Effector CD8-positive, alpha-beta T cell (primary cell): ENCODE results near the gene GAPDH.

Source experiments
- DNase-seq: peaks from one replicate; lab custom pipeline; 2025; lab: John Stamatoyannopoulos, UW

Gene GAPDH

DNA sequence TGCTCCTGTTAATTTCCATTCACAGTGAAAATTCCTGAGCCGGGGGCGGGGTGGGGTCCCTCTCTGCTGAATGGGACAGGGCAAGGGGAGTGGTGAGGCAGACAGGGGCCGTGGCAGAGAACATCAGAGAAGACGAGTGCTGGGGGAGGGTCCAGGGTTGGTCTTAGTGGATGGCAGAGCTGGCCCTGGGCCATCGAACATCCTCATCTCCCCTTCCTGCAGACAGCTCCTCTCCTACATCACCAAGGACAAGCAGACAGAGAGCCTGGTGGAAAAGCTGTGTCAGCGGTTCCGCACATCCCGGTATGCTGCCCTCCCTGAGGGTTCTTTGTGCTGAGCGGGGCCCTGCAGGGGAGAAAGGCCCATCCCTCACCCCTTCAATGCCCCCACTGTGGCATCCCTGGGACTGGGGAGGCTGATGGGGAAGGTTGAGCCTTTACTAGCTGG is 5.0 kb upstream of the GAPDH start:
- no peak for DNase-seq

DNA sequence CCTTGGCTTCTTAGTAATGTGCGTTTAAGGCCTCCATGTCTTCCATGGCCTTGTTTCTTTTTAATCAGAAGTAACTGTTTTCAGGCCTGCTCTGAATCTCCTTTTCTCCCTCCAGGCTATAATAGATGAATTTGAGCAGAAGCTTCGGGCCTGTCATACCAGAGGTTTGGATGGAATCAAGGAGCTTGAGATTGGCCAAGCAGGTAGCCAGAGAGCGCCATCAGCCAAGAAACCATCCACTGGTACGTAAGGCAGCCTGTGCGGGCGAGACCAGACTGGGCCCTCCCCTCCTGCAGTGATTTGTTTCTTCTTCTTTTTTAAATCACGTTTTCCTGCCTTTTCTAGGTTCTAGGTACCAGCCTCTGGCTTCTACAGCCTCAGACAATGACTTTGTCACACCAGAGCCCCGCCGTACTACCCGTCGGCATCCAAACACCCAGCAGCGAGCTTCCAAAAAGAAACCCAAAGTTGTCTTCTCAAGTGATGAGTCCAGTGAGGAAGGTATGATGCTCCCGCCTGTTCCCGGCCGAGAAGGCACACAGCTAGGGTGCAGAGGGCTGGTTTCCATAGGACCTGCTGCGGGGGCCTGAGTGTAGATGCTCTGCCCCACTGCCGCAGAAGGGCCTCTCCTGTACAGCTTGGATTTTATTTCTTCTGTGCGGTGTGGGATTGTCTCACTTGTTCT is 3.6 kb upstream of the GAPDH start:
- no peak for DNase-seq

DNA sequence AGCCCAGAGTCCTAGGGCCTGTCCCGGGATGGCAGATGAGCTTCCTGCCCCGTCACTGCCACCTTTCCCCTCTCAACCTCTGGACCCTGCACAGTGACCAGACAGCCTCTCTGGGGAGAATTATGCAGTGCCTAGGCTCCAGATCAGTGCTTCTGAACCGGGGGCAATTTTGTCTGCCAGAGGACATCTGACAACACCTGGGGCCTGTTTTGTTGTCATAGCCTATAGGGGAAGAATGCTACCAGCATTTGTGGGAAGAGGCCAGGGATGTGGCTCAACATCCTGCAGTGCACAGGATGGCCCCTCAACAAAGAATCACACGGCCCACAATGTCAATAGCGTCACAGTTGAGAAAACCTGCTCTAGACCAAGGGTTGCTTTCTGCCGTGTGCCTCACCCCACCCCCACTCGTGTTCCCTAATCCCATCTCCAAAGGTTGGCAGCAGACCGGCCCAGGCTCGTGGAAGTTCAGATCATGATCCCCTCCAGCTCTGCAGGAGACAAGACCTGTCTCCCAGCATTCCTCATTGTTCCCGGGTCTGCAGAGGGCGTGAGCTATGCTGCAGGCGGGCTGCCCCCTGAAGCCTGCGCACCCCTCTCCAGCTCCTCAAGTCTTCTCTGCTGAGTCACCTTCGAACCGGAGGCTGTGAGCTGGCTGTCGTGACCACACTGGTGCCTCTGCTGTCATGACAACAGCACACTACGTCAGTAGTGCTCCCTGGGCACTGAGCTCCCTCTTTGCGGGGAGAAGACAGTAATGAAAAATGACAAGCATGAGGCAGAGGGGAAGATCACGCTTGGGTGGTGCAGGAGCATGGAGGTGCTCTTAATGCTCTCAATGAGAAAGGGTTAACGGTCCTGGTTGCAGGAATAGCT is 2.0 kb upstream of the GAPDH start:
- peak; percentile 56 for DNase-seq

DNA sequence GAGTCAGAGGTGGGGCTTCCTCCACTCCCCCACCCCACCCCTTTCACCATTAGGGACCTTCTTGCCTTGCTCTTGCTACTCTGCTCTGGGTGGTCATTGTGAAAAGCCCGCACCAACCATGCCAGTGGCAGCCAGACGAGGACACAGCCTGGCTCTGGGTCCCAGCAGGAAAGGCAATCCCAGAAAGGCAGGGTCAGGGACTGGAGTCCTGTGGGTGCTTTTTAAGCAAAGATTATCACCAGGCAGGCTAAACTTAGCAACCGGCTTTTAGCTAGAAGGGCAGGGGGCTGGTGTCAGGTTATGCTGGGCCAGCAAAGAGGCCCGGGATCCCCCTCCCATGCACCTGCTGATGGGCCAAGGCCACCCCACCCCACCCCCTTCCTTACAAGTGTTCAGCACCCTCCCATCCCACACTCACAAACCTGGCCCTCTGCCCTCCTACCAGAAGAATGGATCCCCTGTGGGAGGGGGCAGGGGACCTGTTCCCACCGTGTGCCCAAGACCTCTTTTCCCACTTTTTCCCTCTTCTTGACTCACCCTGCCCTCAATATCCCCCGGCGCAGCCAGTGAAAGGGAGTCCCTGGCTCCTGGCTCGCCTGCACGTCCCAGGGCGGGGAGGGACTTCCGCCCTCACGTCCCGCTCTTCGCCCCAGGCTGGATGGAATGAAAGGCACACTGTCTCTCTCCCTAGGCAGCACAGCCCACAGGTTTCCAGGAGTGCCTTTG is 1.2 kb upstream of the GAPDH start:
- DNase-seq = no peak

DNA sequence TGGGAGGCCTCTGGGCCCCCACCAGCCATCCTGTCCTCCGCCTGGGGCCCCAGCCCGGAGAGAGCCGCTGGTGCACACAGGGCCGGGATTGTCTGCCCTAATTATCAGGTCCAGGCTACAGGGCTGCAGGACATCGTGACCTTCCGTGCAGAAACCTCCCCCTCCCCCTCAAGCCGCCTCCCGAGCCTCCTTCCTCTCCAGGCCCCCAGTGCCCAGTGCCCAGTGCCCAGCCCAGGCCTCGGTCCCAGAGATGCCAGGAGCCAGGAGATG is 729 bp upstream of the GAPDH start:
- DNase-seq = no peak

DNA sequence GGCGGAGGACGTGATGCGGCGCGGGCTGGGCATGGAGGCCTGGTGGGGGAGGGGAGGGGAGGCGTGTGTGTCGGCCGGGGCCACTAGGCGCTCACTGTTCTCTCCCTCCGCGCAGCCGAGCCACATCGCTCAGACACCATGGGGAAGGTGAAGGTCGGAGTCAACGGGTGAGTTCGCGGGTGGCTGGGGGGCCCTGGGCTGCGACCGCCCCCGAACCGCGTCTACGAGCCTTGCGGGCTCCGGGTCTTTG is 303 bp downstream of the GAPDH start:
- no peak for DNase-seq

DNA sequence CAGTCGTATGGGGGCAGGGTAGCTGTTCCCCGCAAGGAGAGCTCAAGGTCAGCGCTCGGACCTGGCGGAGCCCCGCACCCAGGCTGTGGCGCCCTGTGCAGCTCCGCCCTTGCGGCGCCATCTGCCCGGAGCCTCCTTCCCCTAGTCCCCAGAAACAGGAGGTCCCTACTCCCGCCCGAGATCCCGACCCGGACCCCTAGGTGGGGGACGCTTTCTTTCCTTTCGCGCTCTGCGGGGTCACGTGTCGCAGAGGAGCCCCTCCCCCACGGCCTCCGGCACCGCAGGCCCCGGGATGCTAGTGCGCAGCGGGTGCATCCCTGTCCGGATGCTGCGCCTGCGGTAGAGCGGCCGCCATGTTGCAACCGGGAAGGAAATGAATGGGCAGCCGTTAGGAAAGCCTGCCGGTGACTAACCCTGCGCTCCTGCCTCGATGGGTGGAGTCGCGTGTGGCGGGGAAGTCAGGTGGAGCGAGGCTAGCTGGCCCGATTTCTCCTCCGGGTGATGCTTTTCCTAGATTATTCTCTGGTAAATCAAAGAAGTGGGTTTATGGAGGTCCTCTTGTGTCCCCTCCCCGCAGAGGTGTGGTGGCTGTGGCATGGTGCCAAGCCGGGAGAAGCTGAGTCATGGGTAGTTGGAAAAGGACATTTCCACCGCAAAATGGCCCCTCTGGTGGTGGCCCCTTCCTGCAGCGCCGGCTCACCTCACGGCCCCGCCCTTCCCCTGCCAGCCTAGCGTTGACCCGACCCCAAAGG is 804 bp downstream of the GAPDH start:
- DNase-seq = peak; percentile 55

DNA sequence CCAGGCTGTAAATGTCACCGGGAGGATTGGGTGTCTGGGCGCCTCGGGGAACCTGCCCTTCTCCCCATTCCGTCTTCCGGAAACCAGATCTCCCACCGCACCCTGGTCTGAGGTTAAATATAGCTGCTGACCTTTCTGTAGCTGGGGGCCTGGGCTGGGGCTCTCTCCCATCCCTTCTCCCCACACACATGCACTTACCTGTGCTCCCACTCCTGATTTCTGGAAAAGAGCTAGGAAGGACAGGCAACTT is 1.3 kb downstream of the GAPDH start:
- DNase-seq = no peak

DNA sequence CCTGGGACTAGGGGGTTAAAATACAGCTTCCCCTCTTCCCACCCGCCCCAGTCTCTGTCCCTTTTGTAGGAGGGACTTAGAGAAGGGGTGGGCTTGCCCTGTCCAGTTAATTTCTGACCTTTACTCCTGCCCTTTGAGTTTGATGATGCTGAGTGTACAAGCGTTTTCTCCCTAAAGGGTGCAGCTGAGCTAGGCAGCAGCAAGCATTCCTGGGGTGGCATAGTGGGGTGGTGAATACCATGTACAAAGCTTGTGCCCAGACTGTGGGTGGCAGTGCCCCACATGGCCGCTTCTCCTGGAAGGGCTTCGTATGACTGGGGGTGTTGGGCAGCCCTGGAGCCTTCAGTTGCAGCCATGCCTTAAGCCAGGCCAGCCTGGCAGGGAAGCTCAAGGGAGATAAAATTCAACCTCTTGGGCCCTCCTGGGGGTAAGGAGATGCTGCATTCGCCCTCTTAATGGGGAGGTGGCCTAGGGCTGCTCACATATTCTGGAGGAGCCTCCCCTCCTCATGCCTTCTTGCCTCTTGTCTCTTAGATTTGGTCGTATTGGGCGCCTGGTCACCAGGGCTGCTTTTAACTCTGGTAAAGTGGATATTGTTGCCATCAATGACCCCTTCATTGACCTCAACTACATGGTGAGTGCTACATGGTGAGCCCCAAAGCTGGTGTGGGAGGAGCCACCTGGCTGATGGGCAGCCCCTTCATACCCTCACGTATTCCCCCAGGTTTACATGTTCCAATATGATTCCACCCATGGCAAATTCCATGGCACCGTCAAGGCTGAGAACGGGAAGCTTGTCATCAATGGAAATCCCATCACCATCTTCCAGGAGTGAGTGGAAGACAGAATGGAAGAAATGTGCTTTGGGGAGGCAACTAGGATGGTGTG is 1.9 kb downstream of the GAPDH start:
- no peak for DNase-seq

DNA sequence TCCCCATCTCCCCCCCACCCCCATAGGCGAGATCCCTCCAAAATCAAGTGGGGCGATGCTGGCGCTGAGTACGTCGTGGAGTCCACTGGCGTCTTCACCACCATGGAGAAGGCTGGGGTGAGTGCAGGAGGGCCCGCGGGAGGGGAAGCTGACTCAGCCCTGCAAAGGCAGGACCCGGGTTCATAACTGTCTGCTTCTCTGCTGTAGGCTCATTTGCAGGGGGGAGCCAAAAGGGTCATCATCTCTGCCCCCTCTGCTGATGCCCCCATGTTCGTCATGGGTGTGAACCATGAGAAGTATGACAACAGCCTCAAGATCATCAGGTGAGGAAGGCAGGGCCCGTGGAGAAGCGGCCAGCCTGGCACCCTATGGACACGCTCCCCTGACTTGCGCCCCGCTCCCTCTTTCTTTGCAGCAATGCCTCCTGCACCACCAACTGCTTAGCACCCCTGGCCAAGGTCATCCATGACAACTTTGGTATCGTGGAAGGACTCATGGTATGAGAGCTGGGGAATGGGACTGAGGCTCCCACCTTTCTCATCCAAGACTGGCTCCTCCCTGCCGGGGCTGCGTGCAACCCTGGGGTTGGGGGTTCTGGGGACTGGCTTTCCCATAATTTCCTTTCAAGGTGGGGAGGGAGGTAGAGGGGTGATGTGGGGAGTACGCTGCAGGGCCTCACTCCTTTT is 2.7 kb downstream of the GAPDH start:
- no peak for DNase-seq

DNA sequence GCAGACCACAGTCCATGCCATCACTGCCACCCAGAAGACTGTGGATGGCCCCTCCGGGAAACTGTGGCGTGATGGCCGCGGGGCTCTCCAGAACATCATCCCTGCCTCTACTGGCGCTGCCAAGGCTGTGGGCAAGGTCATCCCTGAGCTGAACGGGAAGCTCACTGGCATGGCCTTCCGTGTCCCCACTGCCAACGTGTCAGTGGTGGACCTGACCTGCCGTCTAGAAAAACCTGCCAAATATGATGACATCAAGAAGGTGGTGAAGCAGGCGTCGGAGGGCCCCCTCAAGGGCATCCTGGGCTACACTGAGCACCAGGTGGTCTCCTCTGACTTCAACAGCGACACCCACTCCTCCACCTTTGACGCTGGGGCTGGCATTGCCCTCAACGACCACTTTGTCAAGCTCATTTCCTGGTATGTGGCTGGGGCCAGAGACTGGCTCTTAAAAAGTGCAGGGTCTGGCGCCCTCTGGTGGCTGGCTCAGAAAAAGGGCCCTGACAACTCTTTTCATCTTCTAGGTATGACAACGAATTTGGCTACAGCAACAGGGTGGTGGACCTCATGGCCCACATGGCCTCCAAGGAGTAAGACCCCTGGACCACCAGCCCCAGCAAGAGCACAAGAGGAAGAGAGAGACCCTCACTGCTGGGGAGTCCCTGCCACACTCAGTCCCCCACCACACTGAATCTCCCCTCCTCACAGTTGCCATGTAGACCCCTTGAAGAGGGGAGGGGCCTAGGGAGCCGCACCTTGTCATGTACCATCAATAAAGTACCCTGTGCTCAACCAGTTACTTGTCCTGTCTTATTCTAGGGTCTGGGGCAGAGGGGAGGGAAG is 3.5 kb downstream of the GAPDH start:
- peak; percentile 75 for DNase-seq

DNA sequence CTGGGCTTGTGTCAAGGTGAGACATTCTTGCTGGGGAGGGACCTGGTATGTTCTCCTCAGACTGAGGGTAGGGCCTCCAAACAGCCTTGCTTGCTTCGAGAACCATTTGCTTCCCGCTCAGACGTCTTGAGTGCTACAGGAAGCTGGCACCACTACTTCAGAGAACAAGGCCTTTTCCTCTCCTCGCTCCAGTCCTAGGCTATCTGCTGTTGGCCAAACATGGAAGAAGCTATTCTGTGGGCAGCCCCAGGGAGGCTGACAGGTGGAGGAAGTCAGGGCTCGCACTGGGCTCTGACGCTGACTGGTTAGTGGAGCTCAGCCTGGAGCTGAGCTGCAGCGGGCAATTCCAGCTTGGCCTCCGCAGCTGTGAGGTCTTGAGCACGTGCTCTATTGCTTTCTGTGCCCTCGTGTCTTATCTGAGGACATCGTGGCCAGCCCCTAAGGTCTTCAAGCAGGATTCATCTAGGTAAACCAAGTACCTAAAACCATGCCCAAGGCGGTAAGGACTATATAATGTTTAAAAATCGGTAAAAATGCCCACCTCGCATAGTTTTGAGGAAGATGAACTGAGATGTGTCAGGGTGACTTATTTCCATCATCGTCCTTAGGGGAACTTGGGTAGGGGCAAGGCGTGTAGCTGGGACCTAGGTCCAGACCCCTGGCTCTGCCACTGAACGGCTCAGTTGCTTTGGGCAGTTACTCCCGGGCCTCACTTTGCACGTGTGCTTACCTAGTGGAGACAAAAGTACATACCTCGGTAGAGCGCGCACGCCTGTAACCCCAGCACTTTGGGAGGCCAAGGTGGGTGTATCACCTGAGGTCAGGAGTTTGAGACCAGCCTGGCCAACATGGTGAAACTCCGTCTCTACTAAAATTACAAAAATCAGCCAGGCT is 4.3 kb downstream of the GAPDH start:
- no peak for DNase-seq

DNA sequence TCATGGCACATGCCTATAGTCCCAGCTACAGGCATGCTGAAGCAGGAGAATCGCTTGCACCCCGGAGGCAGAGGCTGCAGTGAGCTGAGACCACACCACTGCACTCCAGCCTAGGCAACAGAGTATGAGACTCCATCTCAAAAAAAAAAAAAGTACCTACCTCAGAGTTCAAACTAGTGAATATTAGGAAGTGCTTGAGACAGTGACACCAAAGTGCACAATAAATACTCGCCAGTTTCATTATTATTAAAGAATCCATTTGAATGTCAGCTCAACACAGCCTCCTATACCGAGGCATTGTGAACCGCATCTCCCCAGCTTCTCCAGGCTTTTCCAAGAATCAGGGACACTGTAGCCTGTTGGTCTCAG is 5.0 kb downstream of the GAPDH start:
- no peak for DNase-seq

DNA sequence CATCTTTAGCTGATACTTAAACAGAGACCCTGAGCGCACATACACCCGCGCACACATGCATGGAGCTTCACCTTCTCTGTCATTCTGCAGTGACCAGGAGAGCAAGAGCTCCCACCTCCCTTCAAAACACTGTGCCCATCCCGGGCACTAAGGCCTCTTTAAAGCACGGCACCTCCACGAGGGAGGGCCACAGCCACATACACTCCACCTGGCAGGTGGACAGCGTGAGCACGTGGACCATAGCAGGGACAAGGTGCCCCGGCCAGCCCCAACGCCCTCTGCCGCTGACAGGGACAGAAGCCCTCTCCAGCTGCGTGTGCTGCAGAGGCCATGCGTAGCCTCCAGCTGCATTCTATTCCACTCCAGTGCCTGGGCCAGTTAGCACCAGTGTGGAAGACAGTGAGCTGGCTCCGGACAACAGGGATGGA is 5.4 kb downstream of the GAPDH start:
- DNase-seq = no peak

DNA sequence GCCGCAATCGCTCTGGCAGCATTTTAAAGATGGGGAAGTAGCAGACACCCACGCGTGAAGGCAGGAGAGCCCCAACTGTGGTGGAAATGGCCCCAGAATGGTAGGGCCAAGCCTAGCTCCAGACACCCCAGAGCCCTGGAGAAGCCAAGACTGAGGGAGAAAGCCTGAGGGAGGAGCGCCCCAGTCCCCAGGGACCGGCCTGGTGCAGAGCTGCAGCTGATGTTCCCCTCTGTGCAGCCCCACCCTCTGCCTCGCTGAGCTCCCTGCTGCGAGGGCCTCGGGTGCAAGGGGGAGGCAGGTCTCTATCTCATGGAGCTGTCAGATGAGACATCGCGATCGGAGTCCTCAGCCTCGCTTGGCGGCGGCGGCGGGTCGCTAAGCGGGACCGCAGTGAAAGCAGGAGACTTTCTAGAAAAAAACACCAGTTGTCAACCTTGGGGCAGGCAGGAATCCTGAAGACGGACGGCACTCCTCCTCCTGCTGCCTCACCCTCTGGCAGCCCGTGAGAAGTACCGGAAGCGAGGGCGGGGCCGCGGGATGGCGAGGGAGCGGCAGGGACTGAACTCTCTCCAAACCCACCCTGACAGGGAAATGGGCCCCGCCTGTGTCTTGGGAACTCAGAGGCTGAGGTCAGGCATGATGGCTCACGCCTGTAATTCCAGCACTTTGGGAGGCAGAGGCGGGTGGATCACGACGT is 6.0 kb downstream of the GAPDH start:
- peak; percentile 33 for DNase-seq

DNA sequence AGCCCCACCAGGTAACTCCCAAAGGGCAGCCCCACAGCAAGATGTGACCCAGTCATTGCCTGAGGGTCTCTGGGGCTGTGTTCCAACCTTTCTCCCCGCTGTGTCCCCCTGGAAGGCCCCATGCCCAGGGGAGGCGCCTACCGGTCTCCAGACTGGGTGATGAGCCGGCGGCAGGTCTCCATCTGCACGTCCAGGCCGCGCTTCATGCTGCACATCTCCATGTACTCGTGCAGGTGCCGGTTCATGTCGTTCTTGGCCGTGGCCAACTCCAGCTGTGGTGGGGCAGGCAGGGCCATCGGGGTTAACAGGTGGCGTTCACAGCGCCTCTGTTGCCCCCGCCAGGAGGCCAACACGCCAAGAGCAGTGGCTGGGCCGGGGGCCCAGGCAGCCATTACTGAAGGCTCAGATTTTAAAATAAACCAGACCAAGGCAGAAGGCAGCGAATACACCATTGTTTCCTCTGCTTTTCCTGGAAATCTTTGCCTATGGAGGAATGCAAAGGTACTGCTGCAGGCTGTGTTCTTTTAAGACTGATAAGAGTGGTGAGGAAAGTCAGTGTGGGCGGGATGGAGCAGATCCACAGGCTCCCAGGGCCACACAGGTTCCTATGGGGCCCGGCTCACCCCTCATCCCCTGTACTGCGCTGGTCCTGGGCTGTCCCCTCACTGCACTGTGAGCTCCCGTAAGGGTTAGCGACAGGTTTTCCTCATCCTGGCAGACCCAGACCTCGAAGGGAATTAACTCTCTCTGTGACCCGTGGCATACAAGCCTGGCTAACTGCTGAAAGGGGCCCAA is 7.3 kb downstream of the GAPDH start:
- no peak for DNase-seq

DNA sequence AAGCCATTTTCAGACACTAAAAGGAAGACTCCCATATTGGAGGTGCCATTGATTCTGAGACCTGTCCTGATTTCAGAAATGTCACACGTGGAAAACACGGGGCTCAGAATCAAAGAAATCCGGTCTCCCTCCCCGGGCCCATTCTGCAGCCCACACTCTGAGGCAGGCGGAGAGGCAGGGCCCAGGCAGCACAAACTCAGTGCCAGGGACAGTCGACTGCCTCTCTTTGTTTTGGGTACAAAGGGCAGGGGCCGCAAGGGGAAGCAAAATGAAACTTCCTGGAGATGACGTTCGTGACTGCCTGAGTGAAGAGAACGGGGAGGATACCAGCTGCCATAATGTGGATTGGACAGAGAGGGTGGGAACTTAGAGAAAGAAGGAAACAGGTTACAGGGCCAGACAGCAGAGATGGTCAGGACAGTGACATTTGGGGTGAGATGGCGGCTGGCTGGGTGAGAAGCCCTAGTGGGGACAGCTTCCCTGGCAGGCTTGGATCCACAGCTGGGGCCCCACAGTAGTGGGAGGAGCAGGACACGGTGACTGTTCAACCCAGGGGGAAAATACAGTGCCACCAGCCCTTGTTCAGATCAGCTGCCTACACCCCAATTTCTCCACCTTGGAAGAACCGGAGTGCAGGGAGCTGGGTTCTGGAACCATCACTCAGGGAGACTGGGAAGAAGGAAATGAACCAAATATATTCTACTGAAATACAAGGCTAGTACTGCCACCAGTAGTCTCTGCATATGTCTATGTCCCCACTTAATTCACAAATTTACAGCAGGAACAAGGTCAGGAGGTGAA is 8.1 kb downstream of the GAPDH start:
- no peak for DNase-seq
